Measurements from ENCODE around the gene SPHKAP. TPM values are rescaled to one million over a fixed set of nuclear protein-coding genes. Genes with fewer than 3 reads are reported as not detected.

Gene SPHKAP
- polyA plus RNA-seq, 3 donors, result 0.01 to 0.11 TPM; not detected in 1

GRCh38 chr2:228059735-228060134 is 121.8 kb downstream of the SPHKAP start:
- H3K27ac ChIP-seq (ENCODE audit: low read depth, low read length), result no peak overlapping the region
- WGBS, 3 donors, result 29 to 76% (median 76%) methylated on average over 2 of the region's 2 CpGs

DNA sequence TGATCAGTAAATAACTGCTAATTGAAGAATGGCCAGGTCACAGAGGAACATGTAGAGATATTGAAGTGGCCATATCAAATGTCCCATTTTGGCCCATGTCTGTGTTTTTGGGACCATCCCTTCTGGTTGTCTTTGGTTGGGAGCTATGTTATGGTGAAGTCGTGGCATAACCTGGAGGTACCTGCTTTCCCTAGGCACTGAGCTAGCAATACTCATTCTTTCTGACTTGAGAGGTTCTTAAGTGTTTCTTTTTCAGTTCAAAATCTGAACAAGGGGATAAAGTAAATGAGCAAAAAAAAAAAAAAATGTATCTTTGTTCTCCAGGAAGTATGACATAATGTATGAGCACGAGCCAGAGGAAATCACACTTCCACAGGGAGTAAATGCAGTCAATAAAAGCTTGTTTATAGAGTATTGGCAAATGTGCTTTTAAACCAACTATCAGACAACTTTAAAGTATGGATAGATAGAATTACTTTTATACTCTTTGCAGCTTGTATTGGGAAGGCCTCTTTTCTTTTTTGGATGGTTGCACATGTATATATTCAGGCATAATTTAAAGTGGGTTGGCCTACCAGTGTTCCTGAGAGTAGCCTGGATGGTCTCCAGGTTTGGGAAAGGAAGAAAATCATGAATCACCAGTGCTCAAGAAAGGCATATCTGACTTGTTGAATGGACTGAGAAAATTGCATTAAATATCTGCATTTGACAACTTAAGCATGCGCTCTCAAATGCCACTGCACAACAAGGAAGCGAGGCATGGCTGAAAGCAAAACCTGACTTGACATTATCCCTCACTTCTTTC is 125.0 kb downstream of the SPHKAP start:
- no peak overlapping the region for H3K27ac ChIP-seq (ENCODE audit: low read depth, low read length)
- WGBS, 3 donors, result 61 to 70% (median 65%) methylated on average over 4 of the region's 4 CpGs

DNA sequence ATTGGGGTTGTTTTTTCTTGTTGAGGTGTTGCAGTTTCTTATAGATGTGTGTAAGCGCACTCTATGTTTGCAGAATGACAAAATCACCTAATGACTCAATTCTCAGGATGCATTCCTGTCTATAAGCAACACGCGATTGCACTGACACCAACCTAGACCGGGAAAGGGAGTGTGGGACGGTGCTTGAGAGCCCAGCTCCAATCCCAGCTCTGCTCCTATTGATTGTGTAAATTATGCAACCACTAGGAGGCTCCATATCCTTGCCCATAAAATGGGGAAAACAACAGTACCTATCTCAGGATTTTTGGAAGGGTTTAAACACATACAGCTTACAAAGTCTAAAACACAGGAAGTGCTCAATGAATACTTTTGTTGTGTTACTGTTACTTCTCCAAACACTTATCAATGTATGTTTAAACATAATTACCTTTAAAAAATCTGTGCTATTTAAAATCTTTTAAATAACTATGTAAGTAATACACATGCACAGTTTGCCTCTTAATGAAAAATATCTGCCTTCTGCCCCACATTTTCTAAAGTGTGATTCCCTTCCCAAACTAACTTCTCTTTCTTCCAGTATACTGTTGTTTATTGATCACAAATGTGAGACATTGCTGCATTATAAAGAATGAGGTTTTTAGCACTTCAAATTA is 132.5 kb downstream of the SPHKAP start:
- WGBS, 3 donors, result 16 to 26% (median 20%) methylated on average over 5 of the region's 5 CpGs
- H3K27ac ChIP-seq (ENCODE audit: low read depth, low read length), result no peak overlapping the region

- no peak overlapping the region for H3K27ac ChIP-seq (ENCODE audit: low read depth, low read length)
- WGBS, 3 donors, result 93 to 95% (median 94%) methylated on average over 2 of the region's 2 CpGs
Observed at GRCh38 chr2:228040995-228041394, 140.5 kb downstream of the SPHKAP start.

- 67 to 71% (median 71%) methylated on average over 5 of the region's 5 CpGs for WGBS, 3 donors
Observed at GRCh38 chr2:228039752-228040534, 141.5 kb downstream of the SPHKAP start.

DNA sequence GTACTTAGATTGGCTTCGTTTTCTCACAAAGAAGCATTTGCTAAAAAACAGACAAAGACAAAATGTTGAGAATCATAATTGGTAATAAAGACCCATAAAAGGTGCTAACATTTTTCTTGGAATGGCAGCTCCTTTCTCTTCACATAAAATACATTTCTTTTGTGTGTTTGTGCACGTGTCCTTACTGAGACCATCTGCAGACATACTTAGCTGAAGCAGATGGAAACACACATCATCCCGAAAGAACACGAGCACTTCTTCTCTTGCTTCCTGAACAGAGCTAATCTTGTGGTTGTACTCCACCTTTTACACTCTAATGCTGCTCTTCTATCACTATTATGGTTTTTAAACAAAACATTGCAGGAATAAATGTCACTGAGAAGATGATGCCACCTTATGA is 142.5 kb downstream of the SPHKAP start:
- WGBS, 3 donors, result 47 to 52% (median 48%) methylated on average over 4 of the region's 4 CpGs
- no peak overlapping the region for H3K27ac ChIP-seq (ENCODE audit: low read depth, low read length)

More at GRCh38 chr2:228039752-228040534, 141.5 kb downstream of the SPHKAP start:
- no peak overlapping the region for H3K27ac ChIP-seq (ENCODE audit: low read depth, low read length)

DNA sequence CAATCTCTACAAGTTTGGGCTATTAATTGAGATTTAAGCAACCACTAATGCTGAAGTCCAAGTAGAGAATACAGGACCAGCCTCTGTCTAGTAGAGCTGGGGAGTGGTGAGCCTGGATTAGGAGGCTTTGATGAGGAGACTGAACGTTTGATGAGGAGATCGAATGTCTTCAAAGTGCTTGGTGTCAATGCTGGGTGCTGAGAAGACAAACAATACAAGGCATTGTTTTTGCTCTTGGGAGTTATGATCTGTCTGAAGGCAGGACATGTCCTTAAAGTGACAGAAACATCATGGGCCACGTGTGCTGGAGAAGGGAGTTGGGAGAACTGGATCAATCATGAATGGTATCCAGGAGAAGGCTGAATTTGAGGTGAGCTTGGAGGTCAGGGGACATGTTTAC is 143.6 kb downstream of the SPHKAP start:
- no peak overlapping the region for H3K27ac ChIP-seq (ENCODE audit: low read depth, low read length)
- WGBS, 3 donors, result 51 to 65% (median 56%) methylated on average over 3 of the region's 3 CpGs

DNA sequence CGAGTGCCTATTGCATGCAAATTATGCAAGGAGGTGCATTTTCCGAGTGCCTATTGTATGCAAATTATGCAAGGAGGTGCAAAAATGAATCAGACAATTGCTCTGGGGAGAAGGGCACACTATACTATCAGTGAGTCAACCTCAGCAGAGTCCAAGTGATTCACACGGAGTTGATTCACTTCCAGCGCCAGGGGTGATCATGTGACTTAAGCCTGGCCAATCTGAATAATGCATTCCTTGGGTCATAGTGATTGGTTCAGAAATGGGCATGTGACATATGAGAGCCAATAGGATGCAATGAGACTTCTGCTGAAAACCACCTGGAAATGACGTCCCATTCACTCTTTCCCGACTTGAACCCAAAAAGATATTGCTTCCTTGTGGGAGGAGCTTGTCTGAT is 157.9 kb downstream of the SPHKAP start:
- H3K27ac ChIP-seq (ENCODE audit: low read depth, low read length), result no peak overlapping the region
- 72 to 90% (median 84%) methylated on average over 6 of the region's 6 CpGs for WGBS, 3 donors

- no peak overlapping the region for H3K27ac ChIP-seq (ENCODE audit: low read depth, low read length)
- WGBS, 3 donors, result 75 to 87% (median 87%) methylated on average over 7 of the region's 7 CpGs
Observed at GRCh38 chr2:228018311-228018710, 163.2 kb downstream of the SPHKAP start.

- 73 to 83% (median 83%) methylated on average over 14 of the region's 14 CpGs for WGBS, 3 donors
- no peak overlapping the region for H3K27ac ChIP-seq (ENCODE audit: low read depth, low read length)
Observed at GRCh38 chr2:228017784-228018183, 163.7 kb downstream of the SPHKAP start.

- WGBS, 3 donors, result 44 to 52% (median 48%) methylated on average over 10 of the region's 10 CpGs
- no peak overlapping the region for H3K27ac ChIP-seq (ENCODE audit: low read depth, low read length)
Observed at GRCh38 chr2:228016402-228016801, 165.1 kb downstream of the SPHKAP start.

DNA sequence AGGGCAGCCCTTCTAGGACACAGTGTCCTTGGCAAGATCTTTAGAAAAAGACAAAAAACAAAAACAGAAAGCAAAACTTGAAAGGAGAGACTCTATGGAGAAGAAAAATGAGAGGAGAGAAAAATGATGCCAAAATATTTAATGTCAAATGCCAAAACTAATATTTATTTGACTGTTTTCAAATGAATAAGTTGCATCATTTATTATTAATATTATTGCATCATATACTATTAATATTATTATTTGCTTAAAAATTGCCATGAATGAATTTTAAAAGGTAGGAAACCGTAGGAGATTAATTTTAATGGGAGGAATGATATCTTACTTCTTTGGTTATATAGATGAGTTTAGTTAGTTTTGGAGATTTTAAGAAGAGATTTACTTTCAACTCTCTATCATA is 165.7 kb downstream of the SPHKAP start:
- H3K27ac ChIP-seq (ENCODE audit: low read depth, low read length), result no peak overlapping the region
- 72 to 79% (median 77%) methylated on average over 1 of the region's 1 CpG for WGBS, 3 donors

GRCh38 chr2:227996366-227996765 is 185.1 kb downstream of the SPHKAP start:
- WGBS, 3 donors, result 24 to 52% (median 38%) methylated on average over 3 of the region's 3 CpGs

DNA sequence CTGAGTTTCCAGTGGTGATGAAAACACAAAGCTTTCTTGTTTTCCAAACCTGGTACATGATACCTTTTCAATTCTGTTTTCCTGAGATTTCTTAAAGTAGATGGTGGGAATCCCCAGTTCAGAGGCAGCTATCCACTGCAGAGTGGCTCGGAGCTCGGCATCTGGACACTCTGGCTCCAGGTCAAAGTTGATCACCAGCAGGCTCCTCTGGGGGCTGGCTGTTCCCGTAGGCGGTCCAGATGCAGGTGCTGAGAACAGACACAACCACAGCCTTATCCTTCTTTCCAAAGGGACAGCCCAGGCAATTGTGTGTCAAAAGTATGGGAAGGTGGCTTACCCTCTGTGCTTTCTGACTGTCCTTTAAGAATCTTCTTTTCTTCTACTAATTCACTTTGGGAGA is 190.6 kb downstream of the SPHKAP start:
- 75 to 83% (median 81%) methylated on average over 4 of the region's 4 CpGs for WGBS, 3 donors
- H3K27ac ChIP-seq (ENCODE audit: low read depth, low read length), result no peak overlapping the region

More at GRCh38 chr2:227996366-227996765, 185.1 kb downstream of the SPHKAP start:
- H3K27ac ChIP-seq (ENCODE audit: low read depth, low read length), result no peak overlapping the region

- H3K27ac ChIP-seq (ENCODE audit: low read depth, low read length), result no peak overlapping the region
- WGBS, 3 donors, result 79 to 84% (median 80%) methylated on average over 3 of the region's 3 CpGs
Observed at GRCh38 chr2:227973241-227973640, 208.2 kb downstream of the SPHKAP start.

DNA sequence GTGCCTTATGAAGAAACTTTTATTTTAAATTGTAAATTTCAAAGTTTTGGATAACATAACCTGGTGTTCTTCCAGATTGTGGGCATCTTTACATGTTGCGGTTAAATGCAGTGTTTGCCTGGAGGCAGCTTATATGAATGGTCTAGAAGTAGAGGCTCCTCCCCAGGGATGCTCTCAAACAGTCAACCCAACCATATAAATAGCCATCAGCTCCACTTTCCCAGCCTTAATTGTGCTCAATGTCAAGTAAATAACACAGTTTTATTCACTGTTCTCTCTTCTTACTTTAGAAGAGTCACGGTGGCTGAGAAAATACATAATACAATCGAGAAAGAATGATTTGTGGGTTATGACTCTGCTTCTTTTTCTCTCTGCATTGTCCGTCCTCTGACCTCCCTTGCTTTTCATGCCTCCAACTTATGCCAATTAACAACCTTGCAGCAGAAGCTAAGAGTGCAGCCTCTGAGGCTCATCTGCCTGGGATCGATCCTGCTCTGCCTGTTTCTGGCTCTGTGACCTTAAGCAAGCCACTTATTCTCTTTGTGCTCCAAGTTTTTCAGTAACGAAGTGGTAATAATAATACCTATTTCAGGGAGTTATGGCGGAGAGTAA is 209.8 kb downstream of the SPHKAP start:
- WGBS, 3 donors, result 80 to 84% (median 81%) methylated on average over 7 of the region's 7 CpGs
- no peak overlapping the region for H3K27ac ChIP-seq (ENCODE audit: low read depth, low read length)

DNA sequence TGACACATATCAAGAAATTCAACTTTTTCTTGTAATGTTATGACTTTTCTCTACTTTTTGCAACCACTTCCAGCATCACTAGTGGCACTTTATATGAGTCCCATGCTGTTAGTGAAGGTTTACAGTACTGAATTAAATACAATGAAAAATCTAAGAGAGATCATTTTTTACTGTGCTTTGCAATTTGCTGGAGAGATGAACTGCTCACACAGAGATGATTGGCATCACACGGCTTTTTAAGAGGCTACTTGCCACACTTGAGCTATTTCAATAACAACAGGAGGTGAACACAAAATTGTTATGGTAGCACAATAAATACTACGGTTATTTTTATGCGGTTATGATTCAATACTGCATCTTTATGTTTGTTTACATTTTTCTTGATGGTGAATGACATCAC is 221.2 kb downstream of the SPHKAP start:
- 87 to 89% (median 88%) methylated on average over 3 of the region's 3 CpGs for WGBS, 3 donors
- H3K27ac ChIP-seq (ENCODE audit: low read depth, low read length), result no peak overlapping the region

DNA sequence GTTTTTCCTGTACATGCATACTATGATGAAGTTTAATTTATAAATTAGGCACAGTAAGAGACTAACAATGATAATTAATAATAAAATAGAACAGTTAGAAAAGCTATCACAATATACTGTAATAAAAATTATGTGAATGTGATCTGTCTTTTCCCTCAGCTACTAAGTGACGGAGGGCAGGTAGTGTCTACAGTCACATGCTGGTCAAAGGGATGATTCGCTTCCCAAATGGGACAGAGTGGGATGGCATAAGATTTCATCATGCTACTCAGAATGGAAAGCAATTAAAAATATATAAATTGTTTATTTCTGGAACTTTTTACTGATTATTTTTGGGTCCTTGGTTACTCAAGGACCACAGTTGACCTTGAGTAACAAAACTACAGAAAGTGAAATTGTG is 238.5 kb downstream of the SPHKAP start:
- no peak overlapping the region for H3K27ac ChIP-seq (ENCODE audit: low read depth, low read length)
- WGBS, 3 donors, result 67 to 90% (median 70%) methylated on average over 2 of the region's 2 CpGs

DNA sequence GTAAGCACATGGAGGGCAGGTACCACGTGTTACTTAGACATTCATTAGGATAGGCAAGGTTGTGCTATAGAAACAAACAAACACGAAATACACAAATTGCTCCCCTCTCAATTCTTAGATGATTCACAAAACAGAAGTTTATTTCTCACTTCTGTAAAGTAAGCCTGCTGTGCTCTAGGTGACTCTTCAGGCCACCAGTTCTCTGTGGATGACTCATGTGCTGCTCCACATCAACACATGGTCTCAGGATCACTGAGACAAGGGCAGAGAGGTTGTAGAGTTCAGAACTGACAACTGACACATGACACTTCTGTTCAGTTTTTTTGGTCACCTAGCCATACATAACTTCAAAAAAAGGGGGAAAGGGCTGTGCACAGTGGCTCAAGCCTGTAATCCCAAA is 239.5 kb downstream of the SPHKAP start:
- WGBS, 3 donors, result 73 to 77% (median 74%) methylated on average over 2 of the region's 2 CpGs

More for the DNA sequence above, 239.5 kb downstream of the SPHKAP start:
- H3K27ac ChIP-seq (ENCODE audit: low read depth, low read length), result no peak overlapping the region
